HG03159 (cell line): ENCODE data around the gene MACROD2.
A peak's percentile ranks its signal among the peaks of the same experiment; 100 is the strongest.

Experiments used
- ATAC-seq: cut with Tn5 transposase; IDR thresholded peaks from one replicate; pipeline ENCODE4 v1.9.1; 2021; ENCODE audit warnings: mild to moderate bottlenecking, moderate library complexity; ENCODE audit not compliant: unreplicated experiment

MACROD2 gene

GRCh38 chr20:15288106-15288505 is 1292.8 kb downstream of the MACROD2 start:
- ATAC-seq = no peak

GRCh38 chr20:15289337-15289736 is 1294.0 kb downstream of the MACROD2 start:
- ATAC-seq = no peak

GRCh38 chr20:15292405-15292804 is 1297.1 kb downstream of the MACROD2 start:
- no peak for ATAC-seq

DNA sequence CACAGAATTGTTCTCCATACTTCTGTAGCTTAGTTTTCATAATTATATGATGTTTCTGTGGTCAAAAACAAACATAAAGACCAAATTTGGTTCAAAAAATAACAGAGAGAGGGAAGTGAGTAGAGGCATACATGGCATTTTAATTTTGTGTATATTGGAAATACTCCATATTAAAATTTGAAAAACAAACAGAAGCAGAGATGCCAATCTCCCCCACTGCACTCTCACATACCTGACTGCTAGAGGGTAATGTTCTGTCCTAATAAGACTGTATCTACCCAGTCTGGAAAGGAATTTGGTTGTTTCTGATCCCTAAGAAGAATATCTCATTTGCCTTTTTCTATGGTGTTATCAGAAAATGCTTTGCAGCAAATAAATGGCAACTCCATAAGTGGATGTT is 1301.1 kb downstream of the MACROD2 start:
- ATAC-seq = no peak

- no peak for ATAC-seq
Measured at GRCh38 chr20:15297059-15297875, 1302.0 kb downstream of the MACROD2 start.

DNA sequence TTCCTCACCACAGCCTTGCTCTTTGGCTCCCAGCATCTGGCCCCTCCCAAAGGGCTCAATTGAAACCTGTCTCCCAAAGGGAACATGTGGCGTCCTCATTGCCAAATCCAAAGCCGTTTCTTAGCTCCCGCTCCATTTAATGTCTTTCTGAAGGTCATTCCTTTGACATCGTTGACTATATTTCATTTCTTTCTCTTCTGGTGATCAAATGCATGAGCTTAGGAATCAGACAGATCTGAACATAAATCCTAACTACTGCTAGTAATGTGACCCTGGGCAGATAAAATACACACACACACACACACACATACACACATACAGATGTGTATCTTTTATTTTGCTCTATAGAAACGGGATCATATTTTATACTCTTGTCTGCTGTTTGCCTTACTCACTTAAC is 1306.8 kb downstream of the MACROD2 start:
- no peak for ATAC-seq

DNA sequence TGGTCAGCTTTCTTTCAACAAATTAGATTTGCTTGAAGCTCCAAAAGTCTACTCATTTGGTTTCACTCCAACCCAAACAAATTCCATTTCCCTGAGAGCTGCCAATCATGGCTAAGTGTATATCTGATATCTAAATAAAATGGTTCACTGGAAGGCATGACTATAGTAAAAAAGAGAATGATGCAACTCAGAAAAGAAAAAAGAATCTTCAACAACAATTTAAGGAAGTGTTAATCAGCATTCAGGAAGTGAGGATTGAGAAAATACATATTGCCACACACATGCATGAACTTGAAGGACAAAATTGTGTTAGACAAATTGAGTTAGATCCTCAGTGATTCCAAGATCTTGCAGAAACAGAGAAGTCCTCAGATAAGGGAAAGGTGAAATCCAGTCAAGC is 1315.0 kb downstream of the MACROD2 start:
- no peak for ATAC-seq

DNA sequence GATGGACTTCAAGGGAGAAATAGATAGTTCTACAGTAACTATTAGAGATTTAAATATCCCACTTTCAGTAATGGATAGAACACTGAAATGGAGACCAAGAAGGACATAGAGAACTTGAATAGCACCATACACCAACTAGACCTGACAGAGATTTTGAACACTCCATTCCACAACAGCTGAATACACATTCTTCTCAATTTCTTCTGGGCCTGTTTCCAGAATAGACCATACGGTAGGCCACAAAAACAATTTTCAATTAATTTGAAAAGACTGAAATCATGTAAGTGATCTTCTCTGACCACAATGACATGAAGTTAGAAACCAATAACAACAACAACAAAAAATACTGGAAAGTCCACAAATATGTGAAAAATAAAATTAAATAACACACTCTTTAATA is 1321.2 kb downstream of the MACROD2 start:
- no peak for ATAC-seq

- peak; percentile 84 for ATAC-seq
Measured at GRCh38 chr20:15317546-15318232, 1322.4 kb downstream of the MACROD2 start.

GRCh38 chr20:15318682-15319081 is 1323.4 kb downstream of the MACROD2 start:
- ATAC-seq = peak; percentile 32

- no peak for ATAC-seq
Measured at GRCh38 chr20:15319439-15319838, 1324.1 kb downstream of the MACROD2 start.

DNA sequence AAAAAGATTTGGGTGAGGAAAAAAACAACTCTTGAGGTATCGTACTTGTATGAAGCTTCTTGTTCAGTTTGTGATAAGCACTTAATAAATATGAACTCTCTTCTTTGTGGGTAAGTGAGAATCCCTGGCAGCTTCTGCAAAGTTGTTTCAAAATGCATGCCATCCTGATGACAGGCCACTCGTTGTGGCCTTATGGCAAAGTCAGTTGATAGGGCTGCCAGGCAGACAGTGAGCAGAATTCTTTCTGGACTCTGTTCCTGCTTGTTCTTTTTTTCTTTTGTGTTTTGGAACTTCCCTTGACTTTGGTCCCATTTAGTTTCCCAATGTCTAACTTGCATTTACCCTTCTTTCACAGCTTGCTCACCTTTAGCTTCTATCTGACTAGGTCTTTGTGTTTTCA is 1325.6 kb downstream of the MACROD2 start:
- no peak for ATAC-seq

DNA sequence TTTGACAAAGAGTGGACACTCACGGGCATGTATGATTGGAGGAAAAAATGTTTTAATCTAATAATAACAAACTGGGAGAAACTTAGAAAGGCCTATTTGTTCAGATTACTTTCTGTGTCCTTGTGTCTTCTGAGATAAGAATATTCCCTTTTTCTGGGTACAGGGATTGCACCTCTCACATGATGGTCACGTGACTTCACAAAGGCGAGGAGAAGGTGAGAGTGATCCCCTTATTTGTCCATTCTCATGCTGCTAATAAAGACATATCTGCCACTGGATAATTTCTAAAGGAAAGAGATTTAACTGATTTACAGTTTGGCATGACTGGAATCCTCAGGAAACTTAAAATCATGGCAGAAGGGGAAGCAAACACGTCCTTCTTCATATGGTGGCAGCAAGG is 1331.8 kb downstream of the MACROD2 start:
- no peak for ATAC-seq

- ATAC-seq = no peak
Measured at GRCh38 chr20:15328084-15328483, 1332.8 kb downstream of the MACROD2 start.

DNA sequence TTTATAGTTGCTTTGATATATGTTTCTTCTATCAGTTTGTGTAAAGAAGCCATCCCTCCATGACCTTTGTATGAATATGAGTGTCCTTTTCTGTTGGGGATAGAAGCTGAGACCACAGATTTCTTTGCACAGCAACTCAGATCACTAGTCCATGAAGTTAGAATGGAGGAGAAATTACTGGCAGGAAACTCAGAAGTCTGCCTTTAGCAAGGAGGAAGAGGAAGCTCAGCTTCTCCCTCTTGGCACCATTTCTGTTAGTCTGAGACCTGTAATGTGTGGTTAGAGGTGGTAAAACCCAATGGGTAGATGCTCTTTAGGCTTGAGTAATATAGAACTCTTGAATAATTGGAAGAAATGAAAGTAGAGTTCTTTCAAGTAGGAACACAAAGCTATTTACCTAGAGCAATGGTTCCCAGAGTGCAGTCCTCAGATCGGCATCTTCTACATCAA is 1337.4 kb downstream of the MACROD2 start:
- ATAC-seq = peak; percentile 63

DNA sequence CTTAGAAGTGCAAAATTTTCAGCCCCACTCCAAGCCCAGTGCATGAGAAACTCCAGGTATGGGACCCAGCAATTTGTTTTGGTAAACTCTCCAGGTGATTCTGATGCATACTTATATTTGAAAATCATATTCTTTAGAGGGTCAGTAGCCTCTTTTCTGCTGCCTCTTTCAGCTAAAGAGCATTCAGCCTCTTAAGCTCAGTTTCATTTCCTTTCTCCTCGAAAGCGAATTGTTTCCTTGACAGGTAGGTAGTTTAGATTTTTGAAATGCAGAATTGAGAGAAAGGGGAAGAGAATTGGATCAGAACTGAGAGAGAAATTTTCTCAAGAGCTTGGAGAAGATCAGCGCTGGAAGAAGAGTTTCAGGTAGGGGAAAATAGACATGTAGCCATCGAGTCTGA is 1337.9 kb downstream of the MACROD2 start:
- peak; percentile 48 for ATAC-seq

DNA sequence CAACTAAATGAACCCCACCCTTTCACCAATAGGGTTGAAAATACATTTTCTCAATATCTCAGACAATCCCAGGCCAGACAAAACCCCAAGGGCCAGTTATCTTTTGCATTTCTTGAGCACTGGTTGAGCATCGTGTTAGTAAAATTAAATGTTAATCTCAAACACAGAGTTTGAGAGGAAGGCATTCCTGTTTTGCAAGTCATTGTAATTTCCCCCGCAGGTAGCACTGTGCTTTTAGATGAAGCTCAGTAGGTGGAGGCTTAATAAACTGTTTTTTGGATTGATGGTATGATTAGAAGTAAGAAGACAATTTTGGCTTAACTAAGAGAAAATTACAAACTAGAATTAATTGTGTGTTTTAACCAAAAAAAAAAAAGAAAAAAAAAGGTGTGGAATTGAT is 1340.7 kb downstream of the MACROD2 start:
- ATAC-seq = no peak

GRCh38 chr20:15336536-15336935 is 1341.2 kb downstream of the MACROD2 start:
- no peak for ATAC-seq

DNA sequence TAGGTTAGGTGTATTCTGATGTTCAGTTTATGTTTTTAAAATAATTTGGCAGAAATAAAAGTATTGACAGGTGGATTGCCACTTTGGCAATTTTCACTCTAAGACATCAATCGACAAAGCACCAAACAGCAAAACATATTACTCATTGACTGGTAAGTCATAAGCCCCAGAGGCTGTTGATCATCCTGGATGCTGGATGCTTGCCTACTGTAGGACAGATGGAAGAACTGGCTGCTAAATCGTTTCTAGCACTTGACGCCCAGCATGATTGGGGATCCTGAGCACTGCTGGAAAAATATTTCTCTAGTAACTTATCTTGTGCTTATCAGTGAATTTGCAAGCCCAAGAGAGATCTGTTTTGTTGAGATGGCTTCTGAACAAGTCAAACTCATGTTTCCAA is 1343.9 kb downstream of the MACROD2 start:
- no peak for ATAC-seq

GRCh38 chr20:15342991-15343523 is 1347.7 kb downstream of the MACROD2 start:
- no peak for ATAC-seq

GRCh38 chr20:15345287-15345686 is 1350.0 kb downstream of the MACROD2 start:
- no peak for ATAC-seq

DNA sequence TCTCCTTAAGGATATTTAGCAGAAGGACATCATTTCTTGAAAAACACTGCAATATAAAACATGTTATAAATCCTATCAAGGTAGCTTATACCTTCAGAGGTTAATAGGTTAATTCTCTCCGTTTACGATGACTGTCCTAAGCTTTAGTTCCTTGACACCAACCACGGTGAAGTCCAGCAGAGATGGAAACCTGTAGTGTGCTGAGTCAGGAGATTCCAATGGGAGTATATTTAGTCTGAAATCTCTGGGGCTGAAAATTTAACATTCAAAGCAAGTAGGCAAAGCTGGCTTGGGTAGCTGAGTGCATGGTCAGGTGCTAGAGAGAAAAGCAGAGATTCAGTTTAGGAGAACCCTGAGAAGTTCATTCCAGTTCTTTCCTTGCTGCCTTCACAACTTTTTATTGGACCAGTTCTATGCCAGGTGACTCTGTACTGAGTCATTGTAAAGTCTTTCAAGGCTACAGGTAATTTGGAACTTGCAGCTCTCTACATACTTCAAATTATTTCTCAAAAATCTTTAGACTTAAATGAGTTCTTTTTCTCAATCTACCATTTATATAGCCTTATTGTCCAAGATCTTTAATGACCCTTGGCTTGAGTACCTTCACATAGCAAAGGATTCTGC is 1351.5 kb downstream of the MACROD2 start:
- no peak for ATAC-seq
